ENCODE results near the gene TLR2. TPM values are rescaled to one million over a fixed set of nuclear protein-coding genes. Genes with fewer than 3 reads are reported as not detected.

The TLR2 gene
- total and polyA plus RNA-seq, 4 donors = 2.9 to 15.6 (median 6.2) TPM

- WGBS = 68% methylated on average over 4 of the region's 4 CpGs
- Histone ChIP-seq H3K9ac (ENCODE audit: low read depth in 1 of 2, low read length in 2 of 2) (no peak overlapping the region), H3K9me3 (ENCODE audit: control insufficient read depth in 4 of 4, low read length in 3 of 4) (no peaks in the 10 kb centered on the region), H3K4me1 (ENCODE audit: control insufficient read depth in 4 of 4, insufficient read depth in 4 of 4, low read length in 3 of 4) (peaks cover 3 to 10% (median 7%) of the 10 kb centered on the region in 4 donors), H3K27me3 (ENCODE audit: control insufficient read depth in 4 of 4, insufficient read depth in 4 of 4, low read length in 3 of 4) (no peaks in the 10 kb centered on the region), H3K4me3 (ENCODE audit: low read depth in 1 of 3, low read length in 3 of 3) (no peak overlapping the region), H3K36me3 (ENCODE audit: control insufficient read depth in 4 of 4, insufficient read depth in 3 of 4, low read depth in 1 of 4, low read length in 3 of 4) (no peaks in the 10 kb centered on the region), H3K27ac (ENCODE audit: low read depth in 1 of 2, low read length in 2 of 2) (no peak overlapping the region)
- TF ChIP-seq HNF4A (conservative IDR thresholded peaks at IDR 0.05) = no peak
- TF ChIP-seq, protein P1, sequence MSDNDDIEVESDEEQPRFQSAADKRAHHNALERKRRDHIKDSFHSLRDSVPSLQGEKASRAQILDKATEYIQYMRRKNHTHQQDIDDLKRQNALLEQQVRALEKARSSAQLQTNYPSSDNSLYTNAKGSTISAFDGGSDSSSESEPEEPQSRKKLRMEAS (IDR thresholded peaks at IDR 0.05) = no peak
- no peak for TF ChIP-seq FOXA2 (IDR thresholded peaks at IDR 0.05)
- TF ChIP-seq, protein P2, sequence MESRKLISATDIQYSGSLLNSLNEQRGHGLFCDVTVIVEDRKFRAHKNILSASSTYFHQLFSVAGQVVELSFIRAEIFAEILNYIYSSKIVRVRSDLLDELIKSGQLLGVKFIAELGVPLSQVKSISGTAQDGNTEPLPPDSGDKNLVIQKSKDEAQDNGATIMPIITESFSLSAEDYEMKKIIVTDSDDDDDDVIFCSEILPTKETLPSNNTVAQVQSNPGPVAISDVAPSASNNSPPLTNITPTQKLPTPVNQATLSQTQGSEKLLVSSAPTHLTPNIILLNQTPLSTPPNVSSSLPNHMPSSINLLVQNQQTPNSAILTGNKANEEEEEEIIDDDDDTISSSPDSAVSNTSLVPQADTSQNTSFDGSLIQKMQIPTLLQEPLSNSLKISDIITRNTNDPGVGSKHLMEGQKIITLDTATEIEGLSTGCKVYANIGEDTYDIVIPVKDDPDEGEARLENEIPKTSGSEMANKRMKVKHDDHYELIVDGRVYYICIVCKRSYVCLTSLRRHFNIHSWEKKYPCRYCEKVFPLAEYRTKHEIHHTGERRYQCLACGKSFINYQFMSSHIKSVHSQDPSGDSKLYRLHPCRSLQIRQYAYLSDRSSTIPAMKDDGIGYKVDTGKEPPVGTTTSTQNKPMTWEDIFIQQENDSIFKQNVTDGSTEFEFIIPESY (IDR thresholded peaks at IDR 0.05) = no peak
- TF ChIP-seq RAD21 (IDR thresholded peaks at IDR 0.05) = no peak
- TF ChIP-seq EGR1 (IDR thresholded peaks at IDR 0.05; ENCODE audit: low read depth in 2 of 2) = no peak
- TF ChIP-seq FOXA1 (IDR thresholded peaks at IDR 0.05) = no peak
- no peak for TF ChIP-seq SP1 (IDR thresholded peaks at IDR 0.05)
- TF ChIP-seq HNF4G (IDR thresholded peaks at IDR 0.05) = no peak
- TF ChIP-seq RXRA (IDR thresholded peaks at IDR 0.05) = no peak
- no peak for TF ChIP-seq YY1 (IDR thresholded peaks at IDR 0.05)
- no peak for TF ChIP-seq NR2F2 (IDR thresholded peaks at IDR 0.05)
- TF ChIP-seq GABPA (IDR thresholded peaks at IDR 0.05 in 1 of 2, conservative IDR thresholded peaks at IDR 0.05 in 1 of 2) = no peak
- no peak for TF ChIP-seq JUND (IDR thresholded peaks at IDR 0.05)
- TF ChIP-seq CTCF (IDR thresholded peaks at IDR 0.05; ENCODE audit: low read depth, low read length, missing input control) = no peak
- no peak for TF ChIP-seq TAF1 (conservative IDR thresholded peaks at IDR 0.05)
- TF ChIP-seq, protein P3, sequence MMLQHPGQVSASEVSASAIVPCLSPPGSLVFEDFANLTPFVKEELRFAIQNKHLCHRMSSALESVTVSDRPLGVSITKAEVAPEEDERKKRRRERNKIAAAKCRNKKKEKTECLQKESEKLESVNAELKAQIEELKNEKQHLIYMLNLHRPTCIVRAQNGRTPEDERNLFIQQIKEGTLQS (IDR thresholded peaks at IDR 0.05) = no peak
- TF ChIP-seq, protein P4, sequence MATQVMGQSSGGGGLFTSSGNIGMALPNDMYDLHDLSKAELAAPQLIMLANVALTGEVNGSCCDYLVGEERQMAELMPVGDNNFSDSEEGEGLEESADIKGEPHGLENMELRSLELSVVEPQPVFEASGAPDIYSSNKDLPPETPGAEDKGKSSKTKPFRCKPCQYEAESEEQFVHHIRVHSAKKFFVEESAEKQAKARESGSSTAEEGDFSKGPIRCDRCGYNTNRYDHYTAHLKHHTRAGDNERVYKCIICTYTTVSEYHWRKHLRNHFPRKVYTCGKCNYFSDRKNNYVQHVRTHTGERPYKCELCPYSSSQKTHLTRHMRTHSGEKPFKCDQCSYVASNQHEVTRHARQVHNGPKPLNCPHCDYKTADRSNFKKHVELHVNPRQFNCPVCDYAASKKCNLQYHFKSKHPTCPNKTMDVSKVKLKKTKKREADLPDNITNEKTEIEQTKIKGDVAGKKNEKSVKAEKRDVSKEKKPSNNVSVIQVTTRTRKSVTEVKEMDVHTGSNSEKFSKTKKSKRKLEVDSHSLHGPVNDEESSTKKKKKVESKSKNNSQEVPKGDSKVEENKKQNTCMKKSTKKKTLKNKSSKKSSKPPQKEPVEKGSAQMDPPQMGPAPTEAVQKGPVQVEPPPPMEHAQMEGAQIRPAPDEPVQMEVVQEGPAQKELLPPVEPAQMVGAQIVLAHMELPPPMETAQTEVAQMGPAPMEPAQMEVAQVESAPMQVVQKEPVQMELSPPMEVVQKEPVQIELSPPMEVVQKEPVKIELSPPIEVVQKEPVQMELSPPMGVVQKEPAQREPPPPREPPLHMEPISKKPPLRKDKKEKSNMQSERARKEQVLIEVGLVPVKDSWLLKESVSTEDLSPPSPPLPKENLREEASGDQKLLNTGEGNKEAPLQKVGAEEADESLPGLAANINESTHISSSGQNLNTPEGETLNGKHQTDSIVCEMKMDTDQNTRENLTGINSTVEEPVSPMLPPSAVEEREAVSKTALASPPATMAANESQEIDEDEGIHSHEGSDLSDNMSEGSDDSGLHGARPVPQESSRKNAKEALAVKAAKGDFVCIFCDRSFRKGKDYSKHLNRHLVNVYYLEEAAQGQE (IDR thresholded peaks at IDR 0.05) = no peak
- DNase-seq (ENCODE audit: low spot score) = no peak
These were observed 44.6 kb downstream of the TLR2 start for GRCh38 chr4:153728660-153729059.
